ENCODE data around the gene KRTAP3-1.
"Not testable (repeated sequence)": the region's sequence is repeated elsewhere in the genome, so short reads cannot be mapped to it uniquely, and the experiment has no call there.

Gene KRTAP3-1

GRCh38 chr17:41013606-41014005 lies 4.7 kb upstream of the KRTAP3-1 start:
- DNase-seq = no peak

- DNase-seq = no peak
Measured at GRCh38 chr17:41013181-41013580, 4.3 kb upstream of the KRTAP3-1 start.

- no peak for DNase-seq
Measured at GRCh38 chr17:41012326-41013120, 3.6 kb upstream of the KRTAP3-1 start.

- DNase-seq = no peak
Measured at GRCh38 chr17:41010441-41010840, 1.5 kb upstream of the KRTAP3-1 start.

GRCh38 chr17:41009936-41010335 lies 1.0 kb upstream of the KRTAP3-1 start:
- DNase-seq = no peak

- no peak for DNase-seq
Measured at GRCh38 chr17:41009301-41009760, 403 bp upstream of the KRTAP3-1 start.

- no peak for DNase-seq
Measured at GRCh38 chr17:41004397-41004796, 4.5 kb downstream of the KRTAP3-1 start.

GRCh38 chr17:41003926-41004325 lies 5.0 kb downstream of the KRTAP3-1 start:
- DNase-seq = no peak

GRCh38 chr17:41002814-41003213 lies 6.1 kb downstream of the KRTAP3-1 start:
- no peak for DNase-seq

GRCh38 chr17:41001795-41002194 lies 7.1 kb downstream of the KRTAP3-1 start:
- no peak for DNase-seq

- DNase-seq = not testable (repeated sequence)
Measured at GRCh38 chr17:40999563-40999962, 9.4 kb downstream of the KRTAP3-1 start, which contains the start of gene KRTAP3-2. Gene KRTAP3-2 (minus strand): TSS chr17:40999906. CDS start chr17:40999853, 53 bp downstream.

- DNase-seq = no peak
Measured at GRCh38 chr17:40997361-40997760, 11.6 kb downstream of the KRTAP3-1 start.

- no peak for DNase-seq
Measured at GRCh38 chr17:40996829-40997228, 12.1 kb downstream of the KRTAP3-1 start.

- no peak for DNase-seq
Measured at GRCh38 chr17:40995116-40995515, 13.8 kb downstream of the KRTAP3-1 start.

GRCh38 chr17:40993839-40994238 lies 15.1 kb downstream of the KRTAP3-1 start, which contains the start of gene KRTAP3-3:
Gene KRTAP3-3 (minus strand): TSS chr17:40994164. CDS start chr17:40994097, 67 bp downstream.
- no peak for DNase-seq

- DNase-seq = no peak
Measured at GRCh38 chr17:40993084-40993483, 15.8 kb downstream of the KRTAP3-1 start.

- DNase-seq = no peak
Measured at GRCh38 chr17:40992666-40993065, 16.3 kb downstream of the KRTAP3-1 start.

GRCh38 chr17:40986920-40987319 lies 22.0 kb downstream of the KRTAP3-1 start:
- DNase-seq = no peak

- DNase-seq = no peak
Measured at GRCh38 chr17:40984226-40984625, 24.7 kb downstream of the KRTAP3-1 start, which contains the start of gene KRT40. Gene KRT40 (minus strand): TSS chr17:40984326. CDS start chr17:40984273, 53 bp downstream.

GRCh38 chr17:40981115-40981514 lies 27.8 kb downstream of the KRTAP3-1 start:
- DNase-seq = no peak

- no peak for DNase-seq
Measured at GRCh38 chr17:40980596-40980995, 28.3 kb downstream of the KRTAP3-1 start.

GRCh38 chr17:40980117-40980516 lies 28.8 kb downstream of the KRTAP3-1 start:
- no peak for DNase-seq

- no peak for DNase-seq
Measured at GRCh38 chr17:40978575-40979151, 30.3 kb downstream of the KRTAP3-1 start.

- DNase-seq = no peak
Measured at GRCh38 chr17:40975516-40975915, 33.4 kb downstream of the KRTAP3-1 start.
